Measurements from ENCODE around the gene ADARB2.

The ADARB2 gene

DNA sequence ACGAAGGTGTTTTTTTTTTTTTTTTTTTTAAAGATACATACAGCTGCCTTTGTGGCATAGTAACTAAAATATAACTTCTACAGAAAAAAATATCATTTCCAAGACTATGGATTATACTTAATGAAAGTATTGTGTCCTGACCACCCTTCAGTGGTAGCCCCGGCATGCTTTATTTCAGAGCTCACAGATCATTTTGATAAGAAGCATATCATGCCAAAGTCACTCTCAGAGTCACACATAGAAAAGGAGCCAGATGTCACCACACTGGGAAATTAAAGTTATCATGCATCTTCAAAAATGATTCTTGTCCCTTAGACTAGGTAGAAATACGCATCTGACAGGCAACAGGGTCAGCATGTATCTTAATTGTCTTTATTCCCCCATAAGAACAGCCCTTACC is 3.0 kb downstream of the ADARB2 start:
- DNase-seq, result no peak

DNA sequence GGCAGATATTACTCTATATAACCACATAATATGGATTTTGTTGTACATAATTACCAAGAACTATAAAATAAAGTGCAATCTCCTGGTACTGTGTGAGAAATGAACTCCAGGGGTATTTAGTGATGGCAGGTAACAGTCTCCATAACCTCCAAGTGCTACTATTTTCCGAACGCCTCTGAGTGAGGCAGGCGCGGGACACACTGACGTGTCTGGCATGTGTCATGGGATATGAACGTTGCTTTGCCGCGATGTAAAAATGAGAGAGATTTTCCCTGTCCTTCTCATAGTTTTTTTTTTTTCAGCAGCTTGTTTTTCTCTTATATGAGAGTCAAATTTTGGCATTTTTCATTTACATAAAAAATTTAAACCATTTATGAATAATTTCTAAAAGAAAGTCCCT is 3.6 kb downstream of the ADARB2 start:
- DNase-seq, result peak in 1 of 2 experiments; percentile 31

DNA sequence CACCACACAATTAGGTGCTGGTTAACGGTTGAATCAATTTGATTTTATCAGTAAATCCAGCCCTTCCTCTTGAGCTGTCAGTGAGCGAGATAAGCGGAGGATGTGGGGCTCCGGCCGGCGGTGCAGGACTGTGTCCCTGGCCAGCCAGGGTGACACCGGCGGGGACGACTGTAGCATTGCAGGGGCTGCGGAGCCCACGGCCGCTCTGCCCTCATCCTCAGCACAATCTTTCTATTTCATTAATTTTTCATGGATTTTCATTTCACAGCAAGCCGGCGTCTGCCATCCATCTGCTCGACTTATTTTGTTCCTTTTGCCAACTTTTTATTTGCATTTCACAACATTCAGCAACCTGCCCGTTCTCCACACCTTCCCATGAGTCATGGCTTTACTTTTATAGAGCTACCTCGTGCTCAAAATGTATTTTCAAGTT is 4.7 kb downstream of the ADARB2 start:
- no peak for DNase-seq

DNA sequence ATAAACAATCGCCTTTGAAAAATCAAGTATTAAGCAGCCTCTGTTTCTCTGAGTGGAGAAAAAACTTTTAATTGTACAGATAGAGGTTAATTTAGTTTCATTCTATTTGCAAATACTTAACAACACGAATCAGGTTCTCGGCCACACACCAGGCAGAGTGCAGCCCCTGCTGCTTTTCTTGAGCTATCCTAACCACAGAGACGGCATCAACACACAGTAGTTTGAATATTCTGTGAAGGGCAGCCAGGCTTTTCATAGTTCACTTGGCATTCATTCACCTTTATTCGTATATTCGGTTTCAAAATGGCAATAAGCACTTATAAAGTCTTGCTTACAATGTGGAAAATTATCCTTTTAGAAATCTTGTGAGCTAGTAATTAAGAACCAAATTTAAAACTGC is 5.7 kb downstream of the ADARB2 start:
- no peak for DNase-seq

DNA sequence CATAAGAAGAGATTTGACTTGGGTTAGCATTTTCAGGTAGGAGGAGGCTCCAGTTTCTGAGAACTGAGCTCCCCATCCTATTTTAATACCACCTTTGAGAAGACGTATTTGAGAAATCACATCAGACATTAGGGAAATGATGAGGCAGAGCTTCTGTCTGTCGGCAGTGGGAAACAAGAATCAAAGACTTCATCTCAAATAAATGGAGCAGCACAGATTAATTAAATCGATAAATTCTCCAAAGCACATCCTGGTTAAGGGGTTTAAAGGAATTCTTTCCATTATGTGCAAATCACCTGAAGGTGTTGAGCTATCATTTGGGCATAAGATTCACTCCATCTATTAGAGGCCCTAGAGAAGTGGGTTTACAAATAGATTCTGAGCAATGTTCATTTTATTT is 7.6 kb downstream of the ADARB2 start:
- no peak for DNase-seq

DNA sequence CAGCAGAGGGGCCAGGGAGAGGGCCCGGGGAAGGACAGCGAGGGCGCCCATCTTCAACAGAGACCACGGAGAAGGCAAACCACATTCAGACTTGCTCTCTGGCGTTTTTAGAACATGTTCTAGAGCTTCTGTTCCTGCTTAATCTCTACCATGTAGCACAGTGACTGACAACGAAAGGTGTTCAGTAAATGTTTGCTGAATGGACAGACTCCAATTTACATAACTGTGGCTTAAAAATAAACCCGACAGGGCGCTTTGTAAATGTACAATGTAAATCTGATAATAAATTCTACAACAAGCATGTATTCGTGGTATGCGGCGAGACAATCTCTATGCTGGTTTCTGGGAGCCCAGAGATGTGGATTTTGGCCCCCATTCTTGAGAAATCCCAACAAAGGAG is 10.5 kb downstream of the ADARB2 start:
- DNase-seq, result no peak

DNA sequence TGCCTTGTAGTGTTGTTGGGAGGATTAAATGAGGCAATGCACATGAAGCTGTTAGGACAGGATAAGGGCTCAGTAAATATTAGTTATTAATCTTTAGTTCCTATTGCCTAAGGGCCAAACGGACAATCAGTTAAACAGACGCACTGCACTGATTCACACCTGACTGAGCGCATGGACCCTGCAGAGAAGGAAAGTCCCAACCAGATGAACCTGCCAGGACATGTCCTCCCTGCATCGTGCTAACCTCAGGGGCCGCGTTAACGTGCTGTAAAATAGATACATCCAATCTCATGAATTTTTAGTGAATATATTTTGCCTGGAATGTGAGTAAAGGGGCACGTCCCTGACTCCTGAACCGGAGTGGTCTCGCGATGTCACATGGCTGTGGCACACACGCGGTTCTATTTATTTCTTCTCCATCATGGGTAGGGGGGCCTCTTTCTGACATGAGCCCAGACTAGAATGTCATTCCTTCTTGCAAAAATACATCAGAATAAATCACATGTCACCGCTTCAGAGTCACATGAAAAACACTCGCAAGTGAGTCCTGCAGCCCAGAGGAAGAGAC is 12.3 kb downstream of the ADARB2 start:
- no peak for DNase-seq

DNA sequence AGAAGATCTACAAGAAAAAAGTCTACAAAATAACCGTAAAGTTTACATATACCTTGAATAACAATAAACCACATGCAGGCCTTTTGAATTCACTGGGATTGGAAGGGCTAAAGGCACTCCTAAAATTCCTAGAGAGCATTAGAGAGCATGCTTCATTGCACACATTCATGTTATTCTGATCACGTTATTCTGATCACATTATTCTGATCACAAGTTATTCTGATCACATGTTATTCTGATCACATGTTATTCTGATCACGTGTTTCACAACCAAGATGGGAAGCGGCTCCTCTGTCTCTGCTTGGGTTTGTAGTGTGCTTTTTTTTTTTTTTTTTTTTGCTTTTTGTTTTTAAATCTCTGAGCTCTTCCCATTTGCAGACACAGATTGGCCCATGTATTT is 20.5 kb downstream of the ADARB2 start:
- no peak for DNase-seq

DNA sequence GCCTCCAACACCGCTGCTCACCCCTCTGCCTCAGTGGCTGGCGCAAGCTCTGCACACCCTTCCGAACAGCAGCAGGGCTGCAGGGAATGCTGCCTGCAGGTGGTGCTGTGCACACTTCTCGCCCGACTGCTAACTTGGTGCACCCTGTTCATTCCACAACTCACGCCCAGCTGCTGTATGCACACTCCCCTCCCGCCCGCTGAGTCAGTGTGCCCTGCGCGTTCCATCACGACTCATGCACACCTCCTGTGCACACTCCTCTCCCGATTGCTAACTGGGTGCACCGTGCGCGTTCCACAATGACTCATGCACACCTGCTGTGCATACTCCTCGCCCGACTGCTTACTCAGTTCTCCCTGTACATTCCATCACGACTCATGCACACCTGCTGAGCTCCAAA is 21.5 kb downstream of the ADARB2 start:
- DNase-seq, result no peak

DNA sequence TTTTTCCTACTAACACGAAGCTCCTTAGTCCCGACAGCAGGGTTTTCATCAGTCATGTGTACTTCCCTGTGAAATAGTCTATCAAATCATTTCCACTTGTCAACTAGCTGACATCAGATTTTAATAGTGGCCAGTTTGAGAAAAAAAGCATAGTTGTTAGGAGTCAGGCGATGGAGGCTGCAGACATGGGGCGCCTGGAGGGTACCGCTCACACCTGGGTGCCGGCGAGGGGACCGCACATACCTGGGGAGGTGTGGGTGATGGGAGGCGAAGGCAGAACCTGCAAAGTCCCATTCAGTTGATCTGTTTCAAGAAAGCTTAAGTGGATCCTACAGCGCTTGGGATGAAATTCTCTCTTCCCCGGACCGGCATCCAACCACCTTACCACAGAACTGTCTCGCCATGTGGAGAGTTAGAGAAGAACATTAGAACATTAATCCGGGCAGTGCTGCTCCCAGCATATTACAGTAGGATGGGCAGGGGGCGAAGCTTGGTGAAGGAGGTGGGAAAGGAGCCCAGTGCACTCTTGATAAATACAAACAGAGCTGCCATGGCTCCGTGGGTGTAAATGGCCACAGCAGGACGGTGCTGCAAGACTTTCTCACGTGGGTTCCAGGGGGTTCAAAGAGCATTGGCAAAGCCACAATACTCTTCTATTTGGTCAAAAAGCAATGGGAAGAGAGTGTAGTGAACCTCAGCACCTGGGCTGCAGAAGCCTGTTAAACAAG is 24.2 kb downstream of the ADARB2 start:
- DNase-seq, result no peak

DNA sequence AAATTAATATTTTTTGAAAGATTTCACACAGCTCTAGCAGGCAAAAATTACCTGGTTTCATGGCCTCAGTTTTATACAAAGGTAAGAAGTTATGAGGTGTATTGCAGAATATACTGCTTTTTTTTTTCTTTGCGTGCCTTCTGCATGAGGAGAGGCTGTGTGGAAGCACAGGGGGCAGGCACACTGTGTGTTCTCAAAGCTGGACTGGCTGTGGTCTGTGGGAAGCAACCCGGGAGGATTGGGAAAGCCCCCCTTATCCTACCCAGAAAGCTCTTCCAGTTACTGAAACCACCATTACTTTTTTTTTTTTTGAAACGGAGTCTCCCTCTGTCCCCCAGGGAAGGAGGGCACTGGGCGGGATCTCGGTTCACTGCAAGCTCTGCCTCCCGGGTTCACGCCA is 25.0 kb downstream of the ADARB2 start:
- no peak for DNase-seq

DNA sequence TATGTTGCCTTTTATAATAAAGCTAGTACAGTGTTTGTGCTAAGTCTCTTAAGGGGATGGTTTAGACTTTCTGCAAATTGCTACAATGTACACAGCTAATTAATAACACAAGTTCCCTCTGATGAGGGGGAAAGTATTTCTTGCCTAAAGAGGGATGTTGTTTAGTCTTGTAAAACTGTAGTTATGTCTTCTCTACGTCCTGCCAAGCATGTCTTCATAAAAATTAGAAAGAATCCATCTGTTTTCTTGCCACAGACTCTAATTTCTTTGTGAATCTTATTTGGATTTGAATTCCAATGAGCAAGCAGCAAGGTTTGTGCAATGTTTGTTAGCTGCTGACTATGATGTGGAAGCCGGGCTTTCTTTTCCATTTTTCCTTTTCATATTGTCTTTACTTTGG is 28.2 kb downstream of the ADARB2 start:
- no peak for DNase-seq

DNA sequence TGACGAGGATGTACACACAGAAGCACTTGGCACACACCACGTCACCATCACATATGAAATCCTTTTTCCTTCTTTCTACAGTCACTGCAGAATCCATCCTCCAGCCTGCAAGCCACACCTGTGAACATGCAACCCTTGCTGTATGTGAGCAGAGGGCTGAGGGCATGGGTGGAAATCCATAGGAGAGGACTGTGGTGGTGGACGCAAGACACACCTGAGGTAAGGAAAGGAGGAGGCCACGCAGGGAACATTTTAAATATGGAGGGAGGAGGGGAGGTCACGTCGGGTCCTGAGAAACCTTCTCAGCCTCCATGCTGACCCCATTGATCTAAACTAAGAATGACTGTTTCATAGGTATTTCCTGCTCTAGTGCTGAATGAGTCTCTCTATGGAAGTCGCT is 28.6 kb downstream of the ADARB2 start:
- no peak for DNase-seq

DNA sequence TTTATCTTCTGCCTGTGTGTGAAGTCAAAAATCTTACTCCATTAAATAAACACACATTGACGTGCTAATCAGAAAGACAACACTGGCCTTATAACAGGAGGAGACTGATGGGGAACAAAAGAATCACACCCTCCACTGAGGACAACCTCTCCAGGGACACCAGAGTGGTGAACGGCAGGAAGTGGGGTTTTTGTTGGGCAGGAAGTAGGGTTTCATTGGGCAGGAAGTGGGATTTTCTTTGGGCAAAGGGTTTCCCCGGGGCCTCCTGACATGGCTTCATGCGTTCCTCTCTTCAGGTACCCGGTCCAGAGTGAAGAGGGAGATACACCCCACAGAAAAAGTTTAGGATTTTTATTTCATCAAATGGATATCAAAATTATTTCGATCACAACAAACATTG is 30.6 kb downstream of the ADARB2 start:
- DNase-seq, result no peak

DNA sequence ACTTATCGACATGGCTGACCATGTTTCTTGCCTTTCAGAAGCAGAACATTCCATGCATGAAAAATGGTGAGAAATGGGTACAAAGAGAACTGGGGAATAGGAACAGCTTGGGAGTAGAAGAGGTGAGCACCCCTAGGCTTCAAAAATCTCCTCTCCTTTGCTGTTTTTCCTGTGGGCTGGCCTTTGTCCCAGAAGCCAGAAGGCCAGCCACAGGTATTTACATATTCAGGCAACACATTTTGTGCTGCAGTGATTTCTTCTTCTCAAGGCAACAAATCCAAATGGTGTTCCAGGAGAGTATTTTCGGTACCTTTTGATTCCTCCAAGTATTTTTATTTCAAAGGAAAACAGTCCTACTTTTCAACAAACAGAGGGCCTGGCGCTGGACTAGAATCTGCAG is 31.1 kb downstream of the ADARB2 start:
- DNase-seq, result no peak

DNA sequence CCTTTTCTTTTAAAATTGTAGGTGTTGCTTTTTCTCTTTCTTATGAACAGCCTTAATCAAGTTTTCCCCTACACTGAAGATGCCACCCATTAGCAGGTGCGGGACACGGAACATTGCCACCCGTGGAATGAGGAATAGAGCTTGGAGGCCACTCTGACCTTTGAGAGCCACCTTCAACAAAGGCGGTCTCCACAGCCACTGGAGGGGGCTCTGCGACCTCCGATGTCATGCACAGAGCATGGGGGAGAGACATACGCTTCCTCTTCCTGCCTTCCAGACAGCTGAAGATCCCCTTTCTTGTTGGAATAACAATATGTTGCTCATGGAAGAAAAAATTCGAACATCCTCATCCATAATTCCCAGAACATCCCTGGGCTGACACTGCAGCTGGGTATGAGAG is 39.1 kb downstream of the ADARB2 start:
- no peak for DNase-seq

DNA sequence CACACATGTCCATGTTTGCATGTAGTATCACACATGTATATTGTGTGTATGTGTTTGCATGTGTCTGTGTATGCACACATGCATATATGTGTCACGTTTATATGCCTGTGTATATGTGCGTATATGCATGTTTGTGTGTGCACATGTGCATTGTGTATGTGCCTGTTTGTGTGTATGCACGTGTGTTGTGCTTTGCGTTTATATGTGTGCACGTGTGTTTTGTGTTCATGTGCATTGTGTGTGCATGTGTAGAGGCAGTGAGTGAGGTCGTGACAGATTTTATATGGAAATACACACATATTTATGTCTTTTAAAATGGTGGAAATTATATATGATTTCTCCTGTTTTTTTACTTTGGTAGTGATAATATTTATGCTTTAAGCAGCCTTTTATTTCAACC is 41.2 kb downstream of the ADARB2 start:
- no peak for DNase-seq

DNA sequence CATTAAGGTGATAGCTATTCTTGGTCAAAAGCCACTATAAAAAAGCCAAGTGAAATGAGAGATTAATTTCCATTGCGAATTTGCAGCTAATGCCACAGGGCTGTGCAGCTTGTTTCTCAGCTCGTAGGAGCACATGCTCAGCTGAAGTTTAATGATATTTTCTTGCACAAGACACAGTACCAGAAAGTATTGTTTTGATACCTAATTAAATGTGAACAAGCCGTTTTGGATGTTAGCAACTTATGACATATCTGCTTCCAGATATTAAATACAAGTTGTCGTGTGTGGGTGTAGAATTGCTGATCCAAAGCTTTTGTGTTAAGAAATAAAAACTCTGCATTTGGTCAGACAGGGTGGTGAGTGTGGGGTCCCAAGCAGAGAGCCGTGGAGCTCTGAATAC is 47.2 kb downstream of the ADARB2 start:
- no peak for DNase-seq

DNA sequence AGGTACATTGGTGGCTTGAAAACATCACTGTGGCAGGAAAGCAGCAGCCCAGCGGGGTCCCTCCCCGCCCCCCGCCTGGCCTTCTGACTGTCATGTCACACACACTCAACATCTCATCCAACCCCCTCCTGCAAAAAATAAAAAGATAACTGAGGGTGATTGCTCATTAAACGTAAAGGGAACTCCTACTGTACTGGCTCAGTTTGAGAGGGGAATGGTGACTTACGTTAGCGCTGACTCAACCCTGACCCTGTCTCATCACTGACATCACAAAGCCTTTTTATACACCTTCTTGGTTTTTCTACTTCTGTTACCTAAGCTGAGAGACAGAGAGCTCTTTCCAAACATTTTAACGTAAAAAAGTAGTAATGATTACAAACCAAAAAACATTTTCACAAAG is 48.8 kb downstream of the ADARB2 start:
- DNase-seq, result no peak

DNA sequence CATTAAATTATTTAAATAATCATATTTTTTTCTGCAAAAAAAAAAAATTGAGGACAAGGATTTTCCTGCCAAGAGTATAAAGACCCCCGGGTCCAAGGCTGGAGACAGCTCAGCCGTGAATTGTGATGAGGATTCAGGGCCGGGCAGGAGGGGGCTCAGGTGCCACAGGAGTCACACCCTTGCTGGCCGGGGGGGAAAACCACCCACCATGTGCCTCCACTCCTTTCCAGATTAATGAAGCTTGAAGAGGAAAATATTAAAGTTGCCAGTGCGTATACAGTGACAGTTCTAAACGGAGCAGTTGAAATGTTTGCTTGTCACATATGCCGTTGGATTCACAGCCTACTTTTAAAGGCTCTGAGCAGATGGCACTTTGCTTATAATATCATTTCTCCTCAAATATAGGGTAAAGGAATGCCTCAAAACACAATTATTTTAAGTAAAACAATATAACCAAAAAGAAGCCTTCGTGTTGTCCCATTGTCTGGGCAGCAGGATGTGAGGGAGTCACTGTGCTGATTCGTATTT is 49.6 kb downstream of the ADARB2 start:
- no peak for DNase-seq

DNA sequence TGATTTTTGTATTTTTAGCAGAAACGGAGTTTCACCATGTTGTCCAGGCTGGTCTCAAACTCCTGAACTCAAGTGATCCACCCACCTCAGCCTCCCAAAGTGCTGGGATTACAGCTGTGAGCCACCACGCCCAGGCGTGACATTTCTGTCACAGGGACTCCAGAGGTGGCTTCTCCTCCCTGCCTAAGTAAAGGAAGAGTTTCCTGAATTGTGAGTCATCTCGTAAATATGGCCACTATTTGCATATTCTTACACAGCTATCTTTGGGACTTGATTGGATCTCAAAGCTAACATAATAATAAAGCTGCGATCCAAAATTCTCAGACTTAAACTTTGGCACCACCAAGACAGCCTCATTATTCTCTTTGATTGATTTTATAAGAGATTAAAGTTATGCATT is 50.1 kb downstream of the ADARB2 start:
- no peak for DNase-seq

DNA sequence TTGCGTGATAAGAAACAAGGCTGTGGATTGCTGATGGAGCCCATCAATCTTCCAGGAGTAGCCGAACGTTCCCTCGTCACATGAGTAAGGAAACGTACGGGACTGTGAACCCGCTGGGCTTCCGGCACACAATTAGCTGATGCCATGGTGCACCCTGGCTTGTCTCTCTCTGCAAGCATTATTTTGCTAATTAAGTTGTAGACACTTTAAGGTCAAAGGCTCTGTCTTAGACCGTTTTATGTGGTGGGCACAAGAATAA is 50.9 kb downstream of the ADARB2 start:
- DNase-seq, result no peak

DNA sequence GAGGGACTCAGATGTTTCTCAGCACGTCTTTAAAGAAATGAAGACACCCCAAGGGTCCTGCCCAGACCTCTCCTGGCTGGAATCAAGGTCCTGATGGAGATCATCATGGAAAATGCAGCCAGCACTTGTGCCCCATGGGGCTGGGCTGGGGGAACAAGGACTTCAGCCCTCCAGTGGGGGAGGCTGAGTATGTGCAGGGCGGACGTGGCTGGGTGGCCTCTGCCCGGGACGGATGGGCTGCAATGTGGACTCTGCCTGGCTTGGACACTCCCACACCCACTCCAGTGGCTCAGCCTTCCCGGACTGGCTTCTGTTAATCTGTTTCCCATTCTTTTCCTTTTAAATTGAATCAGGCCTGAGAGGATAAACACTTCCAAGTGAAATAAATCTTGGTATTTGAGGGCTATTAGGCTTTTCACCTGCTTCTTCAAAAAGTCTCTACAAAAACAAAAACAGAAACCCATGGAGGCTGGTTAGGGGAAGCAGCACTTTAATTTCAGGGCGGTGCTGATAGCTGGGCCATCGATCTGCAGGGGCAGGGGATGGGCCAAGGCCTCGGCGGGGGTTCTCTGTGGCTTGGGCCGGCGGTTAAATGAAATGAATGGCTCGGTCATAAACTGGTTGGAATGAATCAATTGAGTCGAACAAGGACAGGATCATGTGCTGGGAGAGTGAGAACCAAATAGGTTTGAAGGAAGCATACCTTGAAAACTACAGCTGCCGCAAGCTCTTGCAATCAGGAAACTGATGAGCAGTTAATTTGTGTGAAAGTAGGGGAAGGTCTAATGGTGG is 51.4 kb downstream of the ADARB2 start:
- no peak for DNase-seq

DNA sequence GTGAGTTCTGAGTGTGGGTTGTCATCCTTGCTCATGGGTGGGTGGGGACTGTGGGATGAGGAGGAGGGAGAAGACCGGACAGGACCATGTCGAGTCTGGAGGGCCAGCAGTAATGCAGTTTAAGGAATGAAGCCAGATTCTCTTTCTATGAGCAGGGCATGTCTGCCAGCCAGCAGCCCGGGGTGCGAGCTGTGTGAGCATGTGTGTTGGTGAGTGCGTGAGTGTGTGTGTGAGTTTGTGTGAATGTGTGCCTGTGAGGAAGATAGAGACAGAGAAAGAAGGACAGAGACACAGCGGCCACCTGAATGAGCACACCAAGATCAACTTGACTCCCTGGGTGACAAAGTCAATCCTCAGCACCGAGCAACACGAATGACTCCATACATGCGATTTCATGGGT is 52.3 kb downstream of the ADARB2 start:
- DNase-seq, result no peak
